SK-N-MC (cell line): ENCODE results near the gene WSB2.

Experiments
- EZH2 ChIP-seq: fragments of 200-600 bp; sonication (generic); IDR thresholded peaks from one replicate; pipeline ENCODE4 v1.6.1; 2017; ENCODE audit warnings: antibody characterized with exemption
- POLR2AphosphoS5 ChIP-seq: IDR thresholded peaks from 2 replicates; pipeline ENCODE4 v1.6.1; 2012; ENCODE audit warnings: mild to moderate bottlenecking, low read depth, low read length, borderline replicate concordance

DNA sequence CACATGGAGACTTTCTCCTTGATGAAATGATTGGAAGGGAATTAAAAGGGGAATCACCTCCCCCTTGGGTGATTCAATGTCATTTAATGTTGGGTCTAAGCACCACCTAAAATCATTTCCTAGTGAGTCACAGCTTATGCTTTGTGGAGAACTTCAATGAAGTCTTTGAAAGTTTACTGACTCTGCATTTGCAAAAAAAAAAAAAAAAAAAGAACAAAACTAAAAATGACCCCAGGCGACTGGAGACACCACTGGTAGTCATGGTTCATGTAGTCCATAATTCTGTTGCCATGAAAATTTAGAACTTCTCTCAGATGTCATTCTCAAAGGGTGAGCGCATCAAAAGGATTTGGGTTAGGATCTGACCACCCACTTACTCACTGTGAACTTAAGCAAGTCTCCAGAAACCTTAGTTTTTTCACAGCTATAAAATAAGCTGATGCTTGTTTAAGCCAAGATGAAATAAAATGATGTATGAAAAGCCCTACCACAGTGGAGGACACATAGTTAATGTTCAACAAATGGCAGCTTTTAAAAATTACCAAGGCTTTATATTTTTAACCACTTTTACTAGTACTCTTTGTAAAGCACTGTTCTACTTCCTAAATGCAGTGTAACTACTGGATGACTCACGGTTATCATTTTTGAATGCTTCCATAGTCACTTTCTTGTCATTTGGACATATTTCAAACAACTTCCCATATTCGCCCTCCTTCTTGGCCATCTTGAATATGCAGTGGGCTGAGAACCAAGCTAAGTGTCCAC lies 74.1 kb downstream of the WSB2 start:
- TF ChIP-seq POLR2AphosphoS5, result no peak
- no peak for TF ChIP-seq EZH2
